Measurements from ENCODE around the gene ZNF672. TPM values are rescaled to one million over a fixed set of nuclear protein-coding genes. Genes with fewer than 3 reads are reported as not detected.
"Not testable (repeated sequence)": the region's sequence is repeated elsewhere in the genome, so short reads cannot be mapped to it uniquely, and the experiment has no call there.

ZNF672 gene
- total RNA-seq, 1 donor from 2014 or later = 44.4 TPM

DNA sequence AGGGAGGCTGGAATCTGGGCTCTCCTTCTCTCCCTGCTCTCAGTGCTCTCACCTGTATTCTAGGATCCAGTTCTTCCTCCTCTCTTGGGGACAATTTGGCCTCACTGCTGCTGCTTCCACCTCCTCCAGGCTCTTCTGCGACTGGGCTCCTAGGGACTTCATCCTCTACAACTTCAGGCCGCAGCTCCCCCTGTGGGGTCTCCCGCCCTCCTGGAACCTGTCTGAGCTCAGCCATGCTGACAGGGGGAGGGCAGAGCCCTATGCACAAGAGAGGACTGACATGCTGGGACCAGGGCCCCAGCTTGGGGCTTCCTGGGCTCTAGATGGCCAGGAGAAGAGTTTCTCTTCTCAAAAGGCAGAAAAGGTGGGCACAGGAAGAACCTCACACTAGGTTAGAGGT is 13.3 kb upstream of the ZNF672 start:
- no peak for TF ChIP-seq CTCF (conservative IDR thresholded peaks at IDR 0.05)
- Mint-ChIP-seq H3K4me1 (peaks cover 28% of the 10 kb centered on the region), H3K36me3 (ENCODE audit: low read depth) (no peaks in the 10 kb centered on the region), H3K4me3 (peak overlapping the region; percentile 92), H3K27ac (ENCODE audit: unreplicated experiment) (no peak overlapping the region), H3K9me3 (no peaks in the 10 kb centered on the region), H3K27me3 (ENCODE audit: low read depth) (no peaks in the 10 kb centered on the region)
- no peak for DNase-seq (ENCODE audit: low read depth, low spot score)

GRCh38 chr1:248825136-248825535 is 12.9 kb upstream of the ZNF672 start:
- Mint-ChIP-seq H3K27me3 (ENCODE audit: low read depth) (no peaks in the 10 kb centered on the region), H3K36me3 (ENCODE audit: low read depth) (no peaks in the 10 kb centered on the region), H3K4me3 (peak overlapping the region; percentile 92), H3K9me3 (no peaks in the 10 kb centered on the region), H3K27ac (ENCODE audit: unreplicated experiment) (peak overlapping the region; percentile 100), H3K4me1 (peaks cover 28% of the 10 kb centered on the region)
- TF ChIP-seq CTCF (conservative IDR thresholded peaks at IDR 0.05) = no peak
- DNase-seq (ENCODE audit: low read depth, low spot score) = no peak

- H3K27ac Mint-ChIP-seq (ENCODE audit: unreplicated experiment) = peak overlapping the region; percentile 100
- H3K27me3 Mint-ChIP-seq (ENCODE audit: low read depth) = peaks cover under 1% of the 10 kb centered on the region
- no peaks in the 10 kb centered on the region for H3K9me3 Mint-ChIP-seq
- H3K4me3 Mint-ChIP-seq = peak overlapping the region; percentile 92
- H3K4me1 Mint-ChIP-seq = peaks cover 28% of the 10 kb centered on the region
- no peak for TF ChIP-seq CTCF (conservative IDR thresholded peaks at IDR 0.05)
- no peaks in the 10 kb centered on the region for H3K36me3 Mint-ChIP-seq (ENCODE audit: low read depth)
- peak; percentile 3 for DNase-seq (ENCODE audit: low read depth, low spot score)
Observed at GRCh38 chr1:248825573-248825908, 12.5 kb upstream of the ZNF672 start.

DNA sequence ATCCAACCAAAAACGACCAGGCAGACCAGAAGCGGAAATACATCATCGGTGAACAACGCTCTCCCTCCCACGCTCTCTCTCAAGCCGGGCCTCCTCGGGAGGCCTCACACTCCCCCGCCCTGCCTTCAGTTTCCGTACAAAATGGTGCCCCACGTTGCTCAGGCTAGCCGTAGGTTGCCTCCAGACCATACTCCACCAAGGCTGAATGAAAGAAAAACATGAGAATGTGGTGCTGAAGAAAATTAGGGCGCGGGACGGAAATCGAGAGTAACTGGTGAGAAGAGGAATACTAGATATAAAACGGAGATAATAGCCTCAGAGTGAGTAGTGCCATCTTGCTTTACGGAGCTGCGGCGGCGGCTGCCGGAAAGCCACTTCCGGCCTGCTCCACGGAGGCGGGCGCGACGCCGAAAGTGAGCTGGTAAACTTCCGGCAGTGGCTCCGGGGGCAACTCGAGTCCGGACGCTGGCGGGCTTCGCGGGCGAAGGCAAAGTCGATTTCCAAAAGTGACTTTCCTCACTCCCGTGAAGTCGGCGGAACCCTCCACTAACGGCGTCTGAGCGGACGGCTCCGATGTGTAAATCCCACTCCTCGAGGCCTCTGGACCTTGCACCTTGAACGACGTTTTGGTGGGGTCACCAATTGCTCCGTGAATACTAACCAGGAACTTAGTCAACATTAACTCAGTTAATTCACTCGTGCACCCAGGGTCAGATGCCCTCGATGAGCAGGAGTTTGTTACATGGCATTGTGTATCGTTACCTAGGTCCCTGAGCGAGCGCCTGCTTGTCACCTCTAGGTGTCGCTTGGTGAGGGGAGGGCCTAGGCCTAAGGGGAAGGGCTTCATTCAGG is 11.9 kb upstream of the ZNF672 start, which contains the start of gene SH3BP5L:
SH3BP5L (minus strand) TSS at position 7 of the 852 bp plus-strand sequence. CDS start 980 bp downstream, outside the sequence.
- peak; percentile 69 for TF ChIP-seq CTCF (conservative IDR thresholded peaks at IDR 0.05)
- Mint-ChIP-seq H3K4me3 (peak within 1 kb of the TSS; percentile 92), H3K27ac (ENCODE audit: unreplicated experiment) (peak within 1 kb of the TSS; percentile 100), H3K4me1 (peaks cover 28% of the 10 kb centered on the region), H3K9me3 (no peaks in the 10 kb centered on the region), H3K36me3 (ENCODE audit: low read depth) (peaks cover under 1% of the 10 kb centered on the region), H3K27me3 (ENCODE audit: low read depth) (peaks cover 5% of the 10 kb centered on the region)
- peak; percentile 77 for DNase-seq (ENCODE audit: low read depth, low spot score)

DNA sequence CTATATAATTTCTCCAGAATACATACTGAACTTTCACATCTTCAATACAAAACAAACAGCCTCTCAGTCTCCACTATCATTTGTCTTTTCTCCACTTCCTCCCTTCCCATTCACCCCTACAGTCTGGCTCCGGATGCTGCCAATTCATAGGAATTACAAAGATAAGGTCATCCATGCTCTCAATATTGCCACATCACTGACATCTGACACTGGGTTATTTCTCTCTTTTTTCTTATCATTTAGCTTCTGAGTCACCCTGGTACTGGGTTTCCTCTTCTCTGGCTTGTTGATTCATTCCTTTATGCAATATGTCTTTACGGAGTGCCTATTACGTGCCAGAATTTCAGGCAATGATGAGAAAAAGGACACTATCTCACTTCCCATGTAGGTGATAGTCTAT is 9.2 kb upstream of the ZNF672 start:
- Mint-ChIP-seq H3K4me3 (peak overlapping the region; percentile 56), H3K4me1 (peaks cover 16% of the 10 kb centered on the region), H3K36me3 (ENCODE audit: low read depth) (peaks cover 2% of the 10 kb centered on the region), H3K9me3 (no peaks in the 10 kb centered on the region), H3K27me3 (ENCODE audit: low read depth) (peaks cover 19% of the 10 kb centered on the region), H3K27ac (ENCODE audit: unreplicated experiment) (no peak overlapping the region)
- DNase-seq (ENCODE audit: low read depth, low spot score) = no peak
- TF ChIP-seq CTCF (conservative IDR thresholded peaks at IDR 0.05) = no peak

GRCh38 chr1:248830718-248831017 is 7.4 kb upstream of the ZNF672 start:
- not testable (repeated sequence) for H3K27ac Mint-ChIP-seq (ENCODE audit: unreplicated experiment)

More at GRCh38 chr1:248830718-248831017, 7.4 kb upstream of the ZNF672 start:
- peaks cover 19% of the 10 kb centered on the region for H3K27me3 Mint-ChIP-seq (ENCODE audit: low read depth)
- H3K4me3 Mint-ChIP-seq = peak overlapping the region; percentile 38
- not testable (repeated sequence) for DNase-seq (ENCODE audit: low read depth, low spot score); H3K36me3 Mint-ChIP-seq (ENCODE audit: low read depth); H3K9me3 Mint-ChIP-seq; H3K4me1 Mint-ChIP-seq
